HepG2 (cell line): ENCODE measurements around the gene CHPF. TPM values are rescaled to one million over a fixed set of nuclear protein-coding genes. Genes with fewer than 3 reads are reported as not detected.

Source experiments
- ATF1 ChIP-seq: IDR thresholded peaks from 2 replicates; pipeline ENCODE4 v1.6.1; 2016; ENCODE audit warnings: mild to moderate bottlenecking, control low read depth
- FOXA1 ChIP-seq, 2 experiments: fragments of 450-650 bp in 1 of 2; sonication (generic) in 1 of 2; formaldehyde crosslinking in 1 of 2; IDR thresholded peaks; 2 replicates each; pipeline versions ENCODE4 v1.4.0 to v1.6.1; 2016 to 2020; ENCODE audit warnings: missing genetic modification reagents in 1 of 2
- GATA4 ChIP-seq: sonication (generic); IDR thresholded peaks from 2 replicates; pipeline ENCODE4 v1.6.1; 2016; ENCODE audit warnings: antibody characterized with exemption, low read depth, borderline replicate concordance
- MATR3 ChIP-seq: sonication (generic); formaldehyde crosslinking; IDR thresholded peaks from 2 replicates; pipeline ENCODE4 v1.4.0; 2020; ENCODE audit warnings: missing genetic modification reagents
- MED13 ChIP-seq: sonication (generic); formaldehyde crosslinking; IDR thresholded peaks from 2 replicates; pipeline ENCODE4 v1.5.0; 2020; ENCODE audit warnings: missing genetic modification reagents
- MIER3 ChIP-seq: IDR thresholded peaks from 2 replicates; pipeline ENCODE4 v1.6.1; 2016; ENCODE audit warnings: missing compliant biosample characterization, borderline replicate concordance
- PAF1 ChIP-seq: IDR thresholded peaks from 2 replicates; pipeline ENCODE4 v1.6.1; 2016; ENCODE audit warnings: missing genetic modification reagents, missing compliant biosample characterization
- RAD51 ChIP-seq: fragments of 450-650 bp; IDR thresholded peaks from 2 replicates; pipeline ENCODE4 v1.6.1; 2016; ENCODE audit warnings: borderline replicate concordance
- RORA ChIP-seq: sonication (generic); formaldehyde crosslinking; IDR thresholded peaks from 2 replicates; pipeline ENCODE4 v1.5.0; 2020; ENCODE audit warnings: mild to moderate bottlenecking, missing genetic modification reagents, moderate library complexity
- TARDBP ChIP-seq: sonication (generic); formaldehyde crosslinking; IDR thresholded peaks from 2 replicates; pipeline ENCODE4 v1.8.0; 2022; ENCODE audit warnings: mild to moderate bottlenecking, missing genetic modification reagents
- TMF1 ChIP-seq: sonication (generic); formaldehyde crosslinking; IDR thresholded peaks from 2 replicates; pipeline ENCODE4 v1.8.1; 2022; ENCODE audit warnings: low read depth, missing genetic modification reagents
- TRIM24 ChIP-seq: sonication (generic); formaldehyde crosslinking; IDR thresholded peaks from 2 replicates; pipeline ENCODE4 v1.8.0; 2022; ENCODE audit warnings: mild to moderate bottlenecking, missing genetic modification reagents
- TSC22D2 ChIP-seq: sonication (generic); formaldehyde crosslinking; IDR thresholded peaks from 2 replicates; pipeline ENCODE4 v1.5.1; 2020; ENCODE audit warnings: missing genetic modification reagents, mild to moderate bottlenecking, borderline replicate concordance
- ZFP37 ChIP-seq: sonication (generic); formaldehyde crosslinking; IDR thresholded peaks from 2 replicates; pipeline ENCODE4 v1.4.0; 2020; ENCODE audit warnings: missing genetic modification reagents, borderline replicate concordance
- ZNF30 ChIP-seq: sonication (generic); formaldehyde crosslinking; IDR thresholded peaks from 2 replicates; pipeline ENCODE4 v1.5.0; 2020; ENCODE audit warnings: mild to moderate bottlenecking, missing genetic modification reagents
- ZNF569 ChIP-seq: sonication (generic); formaldehyde crosslinking; IDR thresholded peaks from 2 replicates; pipeline ENCODE4 v1.5.0; 2020; ENCODE audit warnings: mild to moderate bottlenecking, missing genetic modification reagents, moderate library complexity, borderline replicate concordance
- ZNF570 ChIP-seq: sonication (generic); formaldehyde crosslinking; IDR thresholded peaks from 2 replicates; pipeline ENCODE4 v1.4.0; 2020; ENCODE audit warnings: mild to moderate bottlenecking, missing genetic modification reagents, borderline replicate concordance
- ZNF691 ChIP-seq: sonication (generic); formaldehyde crosslinking; IDR thresholded peaks from 2 replicates; pipeline ENCODE4 v1.4.0; 2020; ENCODE audit warnings: missing genetic modification reagents, low read depth, mild to moderate bottlenecking, borderline replicate concordance
- ZNF766 ChIP-seq: sonication (generic); formaldehyde crosslinking; IDR thresholded peaks from 2 replicates; pipeline ENCODE4 v1.5.0; 2020; ENCODE audit warnings: missing genetic modification reagents, borderline replicate concordance
- ZNF879 ChIP-seq: sonication (generic); formaldehyde crosslinking; IDR thresholded peaks from 2 replicates; pipeline ENCODE4 v1.8.1; 2023; ENCODE audit warnings: missing genetic modification reagents
- ZSCAN9 ChIP-seq: IDR thresholded peaks from 2 replicates; pipeline ENCODE4 v1.6.1; 2016; ENCODE audit warnings: borderline replicate concordance
- polyA plus RNA-seq, 8 experiments: library from polyadenylated mRNA; depleted of rRNA in 3 of 8; stranded (reverse) in 7 of 8; unstranded in 1 of 8; fragments of >200 nt; fragmentation: Illumina TruSeq in 4 of 8; extraction: Trizol in 4 of 8; gene quantifications; 2 replicates each; pipeline versions ENCODE4 v1.2.1 to v1.2.3, GENCODE V29; 2011 to 2016; ENCODE audit warnings: low read depth in 4 of 8, missing spikeins in 1 of 8, mixed read lengths in 1 of 8; ENCODE audit not compliant: insufficient read depth in 1 of 8
- total RNA-seq, 5 experiments: library from RNA; depleted of rRNA; stranded (reverse); fragments of >200 nt; fragmentation: Illumina TruSeq; extraction: Trizol; gene quantifications; 2 replicates each; pipeline ENCODE4 v1.2.3, GENCODE V29; 2016; ENCODE audit warnings: low read depth in 1 of 5
- TF ChIP-seq, protein P1 (sequence below): sonication (generic); formaldehyde crosslinking; IDR thresholded peaks from 2 replicates; pipeline ENCODE4 v1.5.0; 2020; ENCODE audit warnings: mild to moderate bottlenecking, missing genetic modification reagents, borderline replicate concordance
- TF ChIP-seq, protein P2 (sequence below): sonication (generic); formaldehyde crosslinking; IDR thresholded peaks from 2 replicates; pipeline ENCODE4 v1.4.0; 2020; ENCODE audit warnings: missing genetic modification reagents, borderline replicate concordance
- TF ChIP-seq, protein P3 (sequence below): sonication (generic); formaldehyde crosslinking; IDR thresholded peaks from 2 replicates; pipeline ENCODE4 v1.5.0; 2020; ENCODE audit warnings: missing genetic modification reagents

Gene CHPF
- total and polyA plus RNA-seq, 2 of the 13 experiments (the other 11 are each of a cell fraction or from before 2014, with no cell fraction given), result 79.6 to 111 TPM

DNA sequence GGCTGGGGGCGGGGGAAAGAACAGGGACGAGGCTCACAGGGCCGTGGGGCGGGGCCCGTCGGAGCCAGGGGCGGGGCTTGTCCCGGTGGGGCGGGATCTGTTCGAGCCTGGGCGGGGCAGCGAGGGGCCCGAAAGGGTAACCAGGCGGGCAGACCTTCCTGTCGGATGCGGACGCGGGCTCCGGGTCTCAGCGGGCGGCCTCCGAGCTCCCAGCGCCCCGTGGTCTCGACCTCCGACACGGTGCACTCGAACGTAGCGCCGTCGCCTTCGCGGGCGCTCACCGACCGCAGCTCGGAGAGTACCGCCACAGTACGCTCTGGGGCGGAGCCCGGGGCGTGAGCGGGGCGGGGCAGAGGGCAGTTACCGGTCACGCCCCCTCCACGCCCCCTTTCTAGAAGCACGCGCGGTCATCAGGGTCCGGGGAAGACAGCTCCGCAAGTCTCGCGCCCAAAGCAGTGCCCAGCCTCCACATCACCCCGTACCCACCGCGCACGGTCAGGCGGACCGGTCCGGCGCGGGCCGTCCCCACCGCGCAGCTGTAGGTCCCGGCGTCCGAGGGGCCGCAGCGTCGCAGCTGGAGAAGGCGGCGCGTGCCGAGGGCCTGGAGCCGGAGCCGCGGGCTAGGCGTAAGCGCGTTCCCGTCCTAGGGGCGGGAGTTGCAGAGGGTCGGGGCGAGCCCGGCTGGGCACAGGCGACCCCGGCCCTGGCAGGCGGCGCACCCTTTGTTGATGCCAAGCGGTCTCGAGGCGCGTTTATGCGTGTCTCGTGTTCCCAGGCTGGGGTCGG is 9.0 kb upstream of the CHPF start (continued):
- TF ChIP-seq ZNF766 (CRISPR knock-in tag) (peak; percentile 80; the same call in 1 of the 2 replicates), TSC22D2 (CRISPR knock-in tag) (0 out of 2 replicates have a peak, but pooled peaks have one; percentile 42), FOXA1 (IDR thresholded peaks at IDR 0.05) (no peak), FOXA1 (CRISPR knock-in tag; IDR thresholded peaks at IDR 0.05) (0 out of 2 replicates have a peak, but pooled peaks have one; percentile 2), ZNF569 (CRISPR knock-in tag) (no peak), RAD51 (no peak), TARDBP (CRISPR knock-in tag) (0 out of 2 replicates have a peak, but pooled peaks have one; percentile 45), ZNF570 (no peak), ZSCAN9 (CRISPR knock-in tag) (no peak; the same call in 1 of the 2 replicates), ZNF691 (CRISPR knock-in tag) (peak; percentile 43; the same call in 1 of the 2 replicates), ZNF30 (CRISPR knock-in tag) (no peak), ATF1 (CRISPR knock-in tag) (no peak), MIER3 (CRISPR knock-in tag) (no peak), TMF1 (peak; percentile 84), RORA (CRISPR knock-in tag) (no peak), ZFP37 (CRISPR knock-in tag) (no peak; the same call in 1 of the 2 replicates), MED13 (CRISPR knock-in tag) (no peak), TRIM24 (0 out of 2 replicates have a peak, but pooled peaks have one; percentile 32), GATA4 (no peak), MATR3 (CRISPR knock-in tag) (no peak), ZNF879 (CRISPR knock-in tag) (peak; percentile 61; the same call in 1 of the 2 replicates), PAF1 (CRISPR knock-in tag) (no peak)
- TF ChIP-seq, protein P1, sequence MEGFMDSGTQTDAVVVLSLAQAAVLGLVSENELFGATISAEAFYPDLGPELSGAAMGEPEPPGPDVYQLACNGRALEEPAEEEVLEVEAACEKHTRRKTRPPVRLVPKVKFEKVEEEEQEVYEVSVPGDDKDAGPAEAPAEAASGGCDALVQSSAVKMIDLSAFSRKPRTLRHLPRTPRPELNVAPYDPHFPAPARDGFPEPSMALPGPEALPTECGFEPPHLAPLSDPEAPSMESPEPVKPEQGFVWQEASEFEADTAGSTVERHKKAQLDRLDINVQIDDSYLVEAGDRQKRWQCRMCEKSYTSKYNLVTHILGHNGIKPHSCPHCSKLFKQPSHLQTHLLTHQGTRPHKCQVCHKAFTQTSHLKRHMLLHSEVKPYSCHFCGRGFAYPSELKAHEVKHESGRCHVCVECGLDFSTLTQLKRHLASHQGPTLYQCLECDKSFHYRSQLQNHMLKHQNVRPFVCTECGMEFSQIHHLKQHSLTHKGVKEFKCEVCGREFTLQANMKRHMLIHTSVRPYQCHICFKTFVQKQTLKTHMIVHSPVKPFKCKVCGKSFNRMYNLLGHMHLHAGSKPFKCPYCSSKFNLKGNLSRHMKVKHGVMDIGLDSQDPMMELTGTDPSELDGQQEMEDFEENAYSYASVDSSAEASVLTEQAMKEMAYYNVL (CRISPR knock-in tag), result peak; percentile 74; the same call in 1 of the 2 replicates
- TF ChIP-seq, protein P2, sequence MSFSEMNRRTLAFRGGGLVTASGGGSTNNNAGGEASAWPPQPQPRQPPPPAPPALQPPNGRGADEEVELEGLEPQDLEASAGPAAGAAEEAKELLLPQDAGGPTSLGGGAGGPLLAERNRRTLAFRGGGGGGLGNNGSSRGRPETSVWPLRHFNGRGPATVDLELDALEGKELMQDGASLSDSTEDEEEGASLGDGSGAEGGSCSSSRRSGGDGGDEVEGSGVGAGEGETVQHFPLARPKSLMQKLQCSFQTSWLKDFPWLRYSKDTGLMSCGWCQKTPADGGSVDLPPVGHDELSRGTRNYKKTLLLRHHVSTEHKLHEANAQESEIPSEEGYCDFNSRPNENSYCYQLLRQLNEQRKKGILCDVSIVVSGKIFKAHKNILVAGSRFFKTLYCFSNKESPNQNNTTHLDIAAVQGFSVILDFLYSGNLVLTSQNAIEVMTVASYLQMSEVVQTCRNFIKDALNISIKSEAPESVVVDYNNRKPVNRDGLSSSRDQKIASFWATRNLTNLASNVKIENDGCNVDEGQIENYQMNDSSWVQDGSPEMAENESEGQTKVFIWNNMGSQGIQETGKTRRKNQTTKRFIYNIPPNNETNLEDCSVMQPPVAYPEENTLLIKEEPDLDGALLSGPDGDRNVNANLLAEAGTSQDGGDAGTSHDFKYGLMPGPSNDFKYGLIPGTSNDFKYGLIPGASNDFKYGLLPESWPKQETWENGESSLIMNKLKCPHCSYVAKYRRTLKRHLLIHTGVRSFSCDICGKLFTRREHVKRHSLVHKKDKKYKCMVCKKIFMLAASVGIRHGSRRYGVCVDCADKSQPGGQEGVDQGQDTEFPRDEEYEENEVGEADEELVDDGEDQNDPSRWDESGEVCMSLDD (CRISPR knock-in tag), result no peak
- TF ChIP-seq, protein P3, sequence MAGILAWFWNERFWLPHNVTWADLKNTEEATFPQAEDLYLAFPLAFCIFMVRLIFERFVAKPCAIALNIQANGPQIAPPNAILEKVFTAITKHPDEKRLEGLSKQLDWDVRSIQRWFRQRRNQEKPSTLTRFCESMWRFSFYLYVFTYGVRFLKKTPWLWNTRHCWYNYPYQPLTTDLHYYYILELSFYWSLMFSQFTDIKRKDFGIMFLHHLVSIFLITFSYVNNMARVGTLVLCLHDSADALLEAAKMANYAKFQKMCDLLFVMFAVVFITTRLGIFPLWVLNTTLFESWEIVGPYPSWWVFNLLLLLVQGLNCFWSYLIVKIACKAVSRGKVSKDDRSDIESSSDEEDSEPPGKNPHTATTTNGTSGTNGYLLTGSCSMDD, result peak; percentile 78; the same call in 1 of the 2 replicates
